Kidney tubule cell (primary cell): ENCODE data around the gene SARDH.
A peak's percentile ranks its signal among the peaks of the same experiment; 100 is the strongest.
"Not testable (repeated sequence)": the region's sequence is repeated elsewhere in the genome, so short reads cannot be mapped to it uniquely, and the experiment has no call there.

Source experiments
- DNase-seq: peaks from one replicate; pipeline ENCODE4 v3.0.0-alpha.2; 2018; ENCODE audit warnings: low spot score

SARDH gene

GRCh38 chr9:133775951-133776905, 38.1 kb upstream of the SARDH start:
- DNase-seq, result no peak

- no peak for DNase-seq
Observed at GRCh38 chr9:133775291-133775690, 37.1 kb upstream of the SARDH start.

- DNase-seq, result no peak
Observed at GRCh38 chr9:133774799-133775198, 36.6 kb upstream of the SARDH start.

- no peak for DNase-seq
Observed at GRCh38 chr9:133773889-133774655, 35.9 kb upstream of the SARDH start.

GRCh38 chr9:133772581-133772980, 34.4 kb upstream of the SARDH start:
- DNase-seq, result no peak

GRCh38 chr9:133771486-133772482, 33.6 kb upstream of the SARDH start:
- DNase-seq, result no peak

GRCh38 chr9:133770076-133770777, 32.1 kb upstream of the SARDH start:
- no peak for DNase-seq

- DNase-seq, result no peak
Observed at GRCh38 chr9:133769511-133770075, 31.4 kb upstream of the SARDH start.

- no peak for DNase-seq
Observed at GRCh38 chr9:133768859-133769510, 30.8 kb upstream of the SARDH start.

GRCh38 chr9:133768371-133768858, 30.3 kb upstream of the SARDH start:
- no peak for DNase-seq

- no peak for DNase-seq
Observed at GRCh38 chr9:133767625-133768024, 29.5 kb upstream of the SARDH start.

GRCh38 chr9:133767008-133767407, 28.9 kb upstream of the SARDH start:
- DNase-seq, result no peak

- DNase-seq, result not testable (repeated sequence)
Observed at GRCh38 chr9:133766234-133766633, 28.1 kb upstream of the SARDH start.

- peak; percentile 17 for DNase-seq
Observed at GRCh38 chr9:133763272-133764183, 25.4 kb upstream of the SARDH start.

- no peak for DNase-seq
Observed at GRCh38 chr9:133762488-133763271, 24.5 kb upstream of the SARDH start.

GRCh38 chr9:133761641-133762248, 23.6 kb upstream of the SARDH start:
- DNase-seq, result no peak

- no peak for DNase-seq
Observed at GRCh38 chr9:133760713-133761290, 22.6 kb upstream of the SARDH start.
